HG02885 (cell line): ENCODE results near the gene CAV2.
"Not testable (repeated sequence)": the region's sequence is repeated elsewhere in the genome, so short reads cannot be mapped to it uniquely, and the experiment has no call there.

ENCODE experiments used
- ATAC-seq: cut with Tn5 transposase; IDR thresholded peaks from one replicate; pipeline ENCODE4 v1.9.1; 2021; ENCODE audit warnings: mild to moderate bottlenecking; ENCODE audit not compliant: unreplicated experiment, poor library complexity

Gene CAV2

GRCh38 chr7:116499168-116500077, at the start of gene CAV2:
TSS of gene CAV2 (plus strand) at chr7:116499738. CDS start at chr7:116499782, 44 bp downstream.
- peak; percentile 57 for ATAC-seq

- no peak for ATAC-seq
These were observed 49.6 kb upstream of the CAV2 start for GRCh38 chr7:116449950-116450349.

GRCh38 chr7:116451957-116452729, 47.4 kb upstream of the CAV2 start:
- ATAC-seq = no peak

- ATAC-seq = no peak
These were observed 45.2 kb upstream of the CAV2 start for GRCh38 chr7:116454377-116454776.

GRCh38 chr7:116455009-116455408, 44.5 kb upstream of the CAV2 start:
- no peak for ATAC-seq

GRCh38 chr7:116455499-116455898, 44.0 kb upstream of the CAV2 start:
- no peak for ATAC-seq

- no peak for ATAC-seq
These were observed 38.0 kb upstream of the CAV2 start for GRCh38 chr7:116461500-116461899.

- ATAC-seq = no peak
These were observed 35.6 kb upstream of the CAV2 start for GRCh38 chr7:116463956-116464355.

GRCh38 chr7:116464375-116464774, 35.2 kb upstream of the CAV2 start:
- ATAC-seq = no peak

GRCh38 chr7:116465125-116465524, 34.4 kb upstream of the CAV2 start:
- no peak for ATAC-seq

GRCh38 chr7:116468534-116468933, 31.0 kb upstream of the CAV2 start:
- no peak for ATAC-seq

GRCh38 chr7:116477625-116478024, 21.9 kb upstream of the CAV2 start:
- no peak for ATAC-seq

- ATAC-seq = no peak
These were observed 20.7 kb upstream of the CAV2 start for GRCh38 chr7:116478834-116479233.

GRCh38 chr7:116483271-116483942, 16.1 kb upstream of the CAV2 start:
- no peak for ATAC-seq

- ATAC-seq = not testable (repeated sequence)
These were observed 15.1 kb upstream of the CAV2 start for GRCh38 chr7:116484389-116484788.

- no peak for ATAC-seq
These were observed 11.5 kb upstream of the CAV2 start for GRCh38 chr7:116487907-116488521.

GRCh38 chr7:116490351-116490750, 9.2 kb upstream of the CAV2 start:
- no peak for ATAC-seq

GRCh38 chr7:116491887-116492653, 7.5 kb upstream of the CAV2 start:
- no peak for ATAC-seq

- ATAC-seq = no peak
These were observed 6.9 kb upstream of the CAV2 start for GRCh38 chr7:116492654-116493109.

- no peak for ATAC-seq
These were observed 6.1 kb upstream of the CAV2 start for GRCh38 chr7:116493449-116493848.
